Stimulated activated memory B cell treated with anti-CD40 and anti-IgM and Interleukin-4, amounts not matched to agents 10 μg/mL and 1 μg/mL and 100 μg/mL, for 72 hours (primary cell): ENCODE measurements around the gene BRIP1.
A peak's percentile ranks its signal among the peaks of the same experiment; 100 is the strongest.
"Not testable (repeated sequence)": the region's sequence is repeated elsewhere in the genome, so short reads cannot be mapped to it uniquely, and the experiment has no call there.

Experiments used
- ATAC-seq: fragments of 150-1000 bp; cut with Tn5 transposase; 2 replicates; pipeline ENCODE4 v1.10.0; 2021
- H3K27ac Mint-ChIP-seq: one replicate; pipeline ENCODE4 v1.8.0; 2022; ENCODE audit warnings: mild to moderate bottlenecking, mixed read lengths
- H3K27me3 Mint-ChIP-seq: one replicate; pipeline ENCODE4 v1.8.0; 2022; ENCODE audit warnings: mixed read lengths
- H3K36me3 Mint-ChIP-seq: one replicate; pipeline ENCODE4 v1.8.0; 2022; ENCODE audit warnings: mixed read lengths
- H3K4me1 Mint-ChIP-seq: one replicate; pipeline ENCODE4 v1.8.0; 2022; ENCODE audit warnings: mixed read lengths
- H3K4me3 Mint-ChIP-seq: one replicate; pipeline ENCODE4 v1.8.0; 2022; ENCODE audit warnings: mild to moderate bottlenecking, moderate library complexity, mixed read lengths
- H3K9me3 Mint-ChIP-seq: one replicate; pipeline ENCODE4 v1.8.0; 2022; ENCODE audit warnings: mixed read lengths

Gene BRIP1

DNA sequence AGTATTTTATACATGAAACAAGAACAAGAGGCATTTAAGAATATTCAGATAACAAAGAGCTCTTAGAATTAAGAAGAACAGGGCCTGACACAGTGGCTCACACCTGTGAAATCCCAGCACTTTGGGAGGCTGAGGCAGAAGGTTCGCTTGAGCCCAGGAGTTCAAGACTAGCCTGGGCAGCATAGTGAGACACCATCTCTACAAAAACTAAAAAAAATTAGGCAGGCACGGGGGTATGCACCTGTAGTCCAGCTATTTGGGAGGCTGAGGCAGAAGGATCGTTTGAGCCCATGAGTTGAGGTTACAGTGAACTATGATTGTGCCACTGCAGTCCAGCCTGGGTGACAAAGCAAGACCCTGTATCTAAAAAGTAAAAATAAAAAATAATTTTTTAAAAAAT lies 12.5 kb upstream of the BRIP1 start:
- no peaks in the 10 kb centered on the region for H3K27me3 Mint-ChIP-seq
- H3K27ac Mint-ChIP-seq = no peak overlapping the region
- no peak overlapping the region for H3K4me3 Mint-ChIP-seq
- peaks cover 30% of the 10 kb centered on the region for H3K36me3 Mint-ChIP-seq
- no peak for ATAC-seq
- H3K4me1 Mint-ChIP-seq = no peaks in the 10 kb centered on the region
- no peaks in the 10 kb centered on the region for H3K9me3 Mint-ChIP-seq

DNA sequence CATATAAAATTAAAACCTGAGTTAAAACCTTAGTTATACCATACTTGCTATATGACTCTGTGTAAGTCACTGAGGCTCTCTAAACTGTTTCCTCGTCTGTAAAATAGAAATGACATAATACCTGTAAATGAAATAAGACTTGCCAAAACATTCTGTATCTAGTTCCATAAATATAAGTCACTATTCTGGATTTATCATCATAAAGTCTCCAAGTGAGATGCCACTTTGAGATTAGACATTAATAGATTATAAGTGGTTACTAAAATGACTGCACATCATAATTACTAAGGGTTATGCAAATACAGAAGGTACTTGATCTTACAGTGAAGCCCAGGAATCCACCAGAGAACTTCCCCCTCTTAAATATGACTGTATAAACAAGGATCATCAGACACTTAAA lies 12.0 kb upstream of the BRIP1 start:
- no peak for ATAC-seq
- H3K36me3 Mint-ChIP-seq = peaks cover 29% of the 10 kb centered on the region
- no peaks in the 10 kb centered on the region for H3K27me3 Mint-ChIP-seq
- H3K27ac Mint-ChIP-seq = no peak overlapping the region
- no peaks in the 10 kb centered on the region for H3K4me1 Mint-ChIP-seq
- H3K4me3 Mint-ChIP-seq = no peak overlapping the region
- H3K9me3 Mint-ChIP-seq = no peaks in the 10 kb centered on the region

DNA sequence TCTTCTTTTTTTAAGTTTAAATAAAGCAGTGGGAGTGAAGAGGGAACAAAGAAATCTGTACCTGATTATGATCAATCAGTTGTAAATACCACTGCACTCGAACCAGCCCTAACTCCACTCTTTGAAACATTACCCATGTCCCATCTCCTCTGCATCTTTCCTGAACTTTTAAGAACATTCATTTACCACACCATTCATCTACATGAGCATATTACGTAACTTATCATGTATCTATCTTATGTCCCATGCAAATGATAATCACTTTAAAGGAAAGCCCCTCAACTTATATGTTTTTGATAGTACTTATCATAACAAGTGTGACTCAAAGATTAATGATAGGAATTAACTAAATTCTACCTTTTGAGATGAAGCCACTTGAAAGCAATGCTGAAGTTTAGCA lies 10.7 kb upstream of the BRIP1 start:
- no peak for ATAC-seq
- Mint-ChIP-seq H3K27me3 (no peaks in the 10 kb centered on the region), H3K4me3 (no peak overlapping the region), H3K9me3 (no peaks in the 10 kb centered on the region), H3K27ac (no peak overlapping the region), H3K4me1 (no peaks in the 10 kb centered on the region), H3K36me3 (peaks cover 35% of the 10 kb centered on the region)

DNA sequence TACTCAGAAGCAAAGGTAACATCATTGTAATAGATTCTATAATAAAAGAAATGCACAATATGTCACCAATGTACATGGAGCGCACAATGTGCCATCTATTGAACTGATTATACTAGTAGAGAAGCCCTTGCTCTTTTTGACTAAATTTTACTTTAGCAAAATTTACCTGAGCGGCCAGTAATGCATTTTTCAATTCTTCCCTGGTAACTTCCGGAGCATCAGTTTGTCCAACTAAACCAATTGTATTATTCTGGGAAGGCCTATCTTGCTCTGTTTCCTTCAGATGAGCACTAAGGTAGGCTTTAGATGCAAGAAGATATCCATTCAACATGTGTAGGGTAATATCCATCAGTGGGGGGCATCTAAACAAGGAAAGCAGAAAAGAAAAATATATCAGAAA lies 8.8 kb upstream of the BRIP1 start:
- H3K4me3 Mint-ChIP-seq = no peak overlapping the region
- ATAC-seq = no peak
- no peaks in the 10 kb centered on the region for H3K9me3 Mint-ChIP-seq
- no peaks in the 10 kb centered on the region for H3K27me3 Mint-ChIP-seq
- peaks cover 35% of the 10 kb centered on the region for H3K36me3 Mint-ChIP-seq
- H3K27ac Mint-ChIP-seq = no peak overlapping the region
- no peaks in the 10 kb centered on the region for H3K4me1 Mint-ChIP-seq

DNA sequence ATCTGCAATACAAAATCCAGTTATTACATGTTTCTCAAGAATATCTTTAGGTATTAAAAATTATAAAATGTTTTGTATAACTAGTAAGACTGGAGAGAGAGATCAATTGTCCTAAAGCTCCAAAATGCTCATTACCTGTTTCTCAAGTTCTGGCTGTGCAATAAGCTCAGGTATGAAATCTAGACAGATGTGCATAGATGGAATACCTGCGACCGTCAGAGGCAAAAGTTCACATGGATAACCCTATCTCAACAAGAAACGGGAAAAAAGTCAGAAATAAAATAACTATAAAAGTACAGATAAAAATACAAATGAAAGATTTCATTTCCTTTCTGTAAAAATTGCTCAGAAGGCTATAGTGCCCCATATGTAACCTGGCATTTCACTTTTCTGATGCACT lies 5.8 kb upstream of the BRIP1 start:
- Mint-ChIP-seq H3K27me3 (no peaks in the 10 kb centered on the region), H3K4me3 (no peak overlapping the region), H3K9me3 (no peaks in the 10 kb centered on the region), H3K27ac (no peak overlapping the region), H3K4me1 (no peaks in the 10 kb centered on the region), H3K36me3 (peaks cover 28% of the 10 kb centered on the region)
- no peak for ATAC-seq

DNA sequence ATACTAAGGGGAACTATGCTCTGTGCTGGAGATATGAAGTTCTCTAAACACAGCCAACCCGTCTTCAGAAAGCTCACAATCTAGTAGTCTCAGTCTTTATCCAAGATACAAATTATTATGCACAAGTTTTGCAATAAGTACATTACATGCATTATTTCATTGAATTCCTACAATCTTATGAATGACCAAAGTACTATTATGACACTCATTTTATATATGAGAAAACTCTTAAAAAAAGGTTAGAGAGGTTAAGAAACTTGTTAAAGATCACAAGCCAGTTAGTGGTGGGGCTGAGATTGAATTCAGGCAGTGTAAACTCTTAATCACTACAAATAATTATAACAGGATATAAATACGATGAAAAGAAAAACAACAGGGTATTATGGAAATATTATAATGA lies 4.7 kb upstream of the BRIP1 start:
- no peaks in the 10 kb centered on the region for H3K9me3 Mint-ChIP-seq
- ATAC-seq = no peak

DNA sequence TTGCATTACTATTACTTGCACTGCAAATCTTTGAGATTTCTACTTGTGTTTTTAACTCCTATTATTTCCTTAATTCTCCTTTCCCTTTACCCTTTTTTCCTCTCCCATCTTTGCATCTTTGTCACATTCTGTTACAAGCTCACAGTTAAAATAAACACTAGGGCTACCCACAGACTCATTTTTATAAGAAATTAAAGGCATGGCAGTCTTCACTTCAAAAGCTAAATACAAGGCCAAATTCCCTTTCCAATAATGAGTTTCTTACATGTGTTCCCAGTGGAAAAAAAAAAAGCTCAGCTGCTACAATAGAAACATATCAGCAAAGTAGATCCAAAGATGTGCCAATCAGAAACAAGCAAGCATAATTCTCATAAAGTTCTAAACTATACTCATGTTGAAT lies 3.7 kb upstream of the BRIP1 start:
- Mint-ChIP-seq H3K4me3 (no peak overlapping the region), H3K9me3 (no peaks in the 10 kb centered on the region), H3K4me1 (peaks cover 9% of the 10 kb centered on the region), H3K27me3 (no peaks in the 10 kb centered on the region), H3K36me3 (peaks cover 21% of the 10 kb centered on the region), H3K27ac (no peak overlapping the region)
- ATAC-seq = no peak

More for the DNA sequence above, 4.7 kb upstream of the BRIP1 start:
- H3K27me3 Mint-ChIP-seq = no peaks in the 10 kb centered on the region
- peaks cover 2% of the 10 kb centered on the region for H3K4me1 Mint-ChIP-seq
- no peak overlapping the region for H3K27ac Mint-ChIP-seq
- H3K4me3 Mint-ChIP-seq = no peak overlapping the region
- peaks cover 21% of the 10 kb centered on the region for H3K36me3 Mint-ChIP-seq

DNA sequence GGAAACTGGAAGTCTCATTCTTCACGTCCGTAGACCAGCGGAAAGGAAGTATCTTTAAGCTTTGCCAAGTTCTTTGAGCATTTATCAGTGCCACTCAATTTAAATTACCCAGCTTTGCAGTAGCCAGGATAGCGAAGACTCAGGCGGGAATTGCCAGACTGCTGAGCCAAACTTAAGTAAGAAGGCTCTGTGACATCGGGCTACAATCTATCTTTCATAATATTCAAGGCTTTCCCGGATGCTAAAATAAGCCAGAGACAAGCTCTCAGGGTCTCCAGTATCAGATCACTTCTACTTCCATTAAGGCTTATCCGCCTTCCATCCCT lies 436 bp upstream of the BRIP1 start:
- H3K27ac Mint-ChIP-seq = peak overlapping the region; percentile 79
- no peaks in the 10 kb centered on the region for H3K27me3 Mint-ChIP-seq
- H3K4me1 Mint-ChIP-seq = peaks cover 9% of the 10 kb centered on the region
- peak overlapping the region; percentile 96 for H3K4me3 Mint-ChIP-seq
- H3K9me3 Mint-ChIP-seq = no peaks in the 10 kb centered on the region
- ATAC-seq = peak; percentile 34
- H3K36me3 Mint-ChIP-seq = peaks cover 6% of the 10 kb centered on the region

DNA sequence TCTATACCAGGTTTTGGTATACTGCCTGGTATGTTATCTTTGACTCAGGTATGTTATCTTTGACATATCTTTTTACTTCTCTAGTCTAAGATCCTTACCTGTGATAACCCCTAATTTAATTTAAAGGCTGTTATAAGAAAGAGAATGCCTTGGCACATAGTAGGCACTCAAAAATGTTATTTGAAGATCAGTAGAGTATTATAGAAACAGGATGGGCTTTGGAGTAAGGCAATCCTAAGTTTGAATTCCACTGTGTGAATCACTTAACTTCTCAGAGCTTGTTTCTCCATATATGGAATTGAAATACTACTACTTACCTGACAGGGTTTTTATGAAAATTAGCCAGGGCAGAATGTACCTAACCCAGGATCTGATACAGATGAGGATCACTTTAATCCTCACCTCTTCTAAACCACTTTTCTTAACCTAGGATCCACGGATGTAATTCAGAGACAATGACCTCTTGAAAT lies 1.2 kb downstream of the BRIP1 start:
- ATAC-seq = no peak
- H3K27me3 Mint-ChIP-seq = no peaks in the 10 kb centered on the region
- peaks cover 5% of the 10 kb centered on the region for H3K36me3 Mint-ChIP-seq
- H3K27ac Mint-ChIP-seq = peak overlapping the region; percentile 79
- peak overlapping the region; percentile 96 for H3K4me3 Mint-ChIP-seq
- peaks cover 9% of the 10 kb centered on the region for H3K4me1 Mint-ChIP-seq
- no peaks in the 10 kb centered on the region for H3K9me3 Mint-ChIP-seq

DNA sequence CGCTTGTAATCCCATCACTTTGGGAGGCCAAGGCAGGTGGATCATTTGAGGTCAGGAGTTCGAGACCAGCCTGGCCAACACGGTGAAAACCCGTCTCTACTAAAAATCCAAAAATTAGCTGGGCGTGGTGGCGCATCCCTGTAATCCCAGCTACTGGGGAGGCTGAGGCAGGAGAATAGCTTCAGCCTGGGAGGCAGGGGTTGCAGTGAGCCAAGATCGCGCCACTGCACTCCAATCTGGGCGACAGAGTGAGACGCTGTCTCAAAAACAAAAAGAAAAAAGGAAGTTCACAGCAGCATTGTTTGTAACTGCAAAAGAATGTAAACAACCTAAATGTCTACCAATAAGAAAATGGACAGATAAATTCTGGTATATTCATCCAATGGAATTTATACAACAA lies 2.9 kb downstream of the BRIP1 start:
- H3K4me1 Mint-ChIP-seq, ATAC-seq, H3K27ac Mint-ChIP-seq, H3K36me3 Mint-ChIP-seq, H3K27me3 Mint-ChIP-seq, H3K4me3 Mint-ChIP-seq, H3K9me3 Mint-ChIP-seq: not testable (repeated sequence)

DNA sequence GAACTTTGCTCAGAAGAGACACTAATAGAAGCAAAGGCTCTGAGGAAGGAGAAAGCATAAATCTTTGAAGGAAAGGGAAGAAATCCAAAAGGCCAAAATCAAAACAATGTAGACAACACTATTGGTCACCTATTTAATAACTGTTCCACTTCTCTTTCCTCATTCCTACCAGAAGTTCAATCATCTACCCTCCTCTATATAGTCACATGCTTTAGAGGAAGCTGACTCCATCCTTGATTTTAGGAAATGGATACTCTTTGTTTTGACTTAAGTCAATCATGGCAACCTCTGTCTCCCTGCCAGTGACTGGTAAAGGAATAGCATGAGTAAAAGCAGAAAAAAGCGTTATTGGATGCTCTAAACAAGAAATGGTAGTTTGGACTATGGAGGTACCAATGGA lies 7.3 kb downstream of the BRIP1 start:
- Mint-ChIP-seq H3K4me1 (no peaks in the 10 kb centered on the region), H3K4me3 (no peak overlapping the region), H3K9me3 (no peaks in the 10 kb centered on the region), H3K27me3 (no peaks in the 10 kb centered on the region), H3K27ac (no peak overlapping the region), H3K36me3 (peaks cover 19% of the 10 kb centered on the region)
- no peak for ATAC-seq

DNA sequence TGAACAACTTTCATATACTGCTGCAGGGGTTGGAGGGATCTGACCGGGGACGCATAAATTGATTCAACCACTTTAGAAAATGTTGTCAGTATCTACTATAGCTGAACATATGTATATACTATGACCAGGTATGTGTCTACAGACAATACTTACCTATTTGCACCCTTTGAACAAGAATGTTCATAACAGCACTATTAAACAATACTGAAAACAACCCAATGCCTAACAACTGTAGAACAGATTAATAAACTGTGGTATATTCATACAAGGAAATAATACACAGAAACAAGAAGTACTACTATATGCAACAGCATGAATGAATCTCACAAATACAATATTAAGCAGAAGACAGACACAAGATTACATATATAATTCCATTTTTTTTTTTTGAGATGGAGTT lies 10.5 kb downstream of the BRIP1 start:
- Mint-ChIP-seq H3K36me3 (peaks cover 19% of the 10 kb centered on the region), H3K4me3 (no peak overlapping the region), H3K9me3 (no peaks in the 10 kb centered on the region), H3K27ac (no peak overlapping the region), H3K4me1 (no peaks in the 10 kb centered on the region), H3K27me3 (no peaks in the 10 kb centered on the region)
- no peak for ATAC-seq

DNA sequence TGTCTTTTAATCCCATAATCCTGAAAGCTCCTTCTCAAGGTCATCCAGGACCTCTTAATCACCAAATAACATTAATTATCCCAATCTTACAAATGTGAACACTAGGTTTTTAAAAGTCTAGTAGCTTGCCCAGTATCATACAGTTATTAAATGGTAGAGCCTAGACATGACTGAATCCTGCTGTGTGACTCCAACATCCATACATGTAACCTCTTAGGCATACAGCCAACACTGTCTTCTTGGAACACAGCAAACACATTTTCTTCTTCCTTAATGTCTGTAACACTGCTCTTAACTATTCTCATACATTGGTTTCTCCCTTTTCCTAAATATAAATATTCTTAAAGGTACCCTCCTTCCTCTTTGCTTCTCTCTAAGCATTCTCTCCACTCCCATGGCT lies 13.7 kb downstream of the BRIP1 start:
- Mint-ChIP-seq H3K27ac (no peak overlapping the region), H3K27me3 (no peaks in the 10 kb centered on the region), H3K4me1 (no peaks in the 10 kb centered on the region), H3K9me3 (no peaks in the 10 kb centered on the region), H3K4me3 (no peak overlapping the region), H3K36me3 (peaks cover 10% of the 10 kb centered on the region)
- ATAC-seq = no peak

DNA sequence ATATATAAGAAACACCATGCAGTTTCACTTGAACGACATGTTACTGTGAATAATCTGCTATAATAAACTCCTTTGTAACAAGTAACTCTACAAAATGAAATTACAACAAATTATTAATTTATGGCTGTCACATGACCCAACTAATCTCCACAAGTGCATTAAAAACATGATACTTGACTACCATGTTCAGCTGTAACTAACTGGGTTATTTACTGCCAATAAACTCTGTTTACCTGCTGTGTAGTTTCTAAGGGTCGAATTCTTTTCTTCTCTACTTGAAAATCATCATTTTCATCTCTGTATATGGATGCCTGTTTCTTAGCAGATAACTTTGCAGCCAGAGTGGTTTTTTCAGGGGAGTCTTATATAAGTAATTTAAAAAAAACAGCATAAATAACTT lies 14.4 kb downstream of the BRIP1 start:
- no peak overlapping the region for H3K27ac Mint-ChIP-seq
- no peaks in the 10 kb centered on the region for H3K4me1 Mint-ChIP-seq
- H3K36me3 Mint-ChIP-seq = peaks cover 9% of the 10 kb centered on the region
- ATAC-seq = no peak
- no peak overlapping the region for H3K4me3 Mint-ChIP-seq
- H3K27me3 Mint-ChIP-seq = no peaks in the 10 kb centered on the region
- H3K9me3 Mint-ChIP-seq = no peaks in the 10 kb centered on the region

DNA sequence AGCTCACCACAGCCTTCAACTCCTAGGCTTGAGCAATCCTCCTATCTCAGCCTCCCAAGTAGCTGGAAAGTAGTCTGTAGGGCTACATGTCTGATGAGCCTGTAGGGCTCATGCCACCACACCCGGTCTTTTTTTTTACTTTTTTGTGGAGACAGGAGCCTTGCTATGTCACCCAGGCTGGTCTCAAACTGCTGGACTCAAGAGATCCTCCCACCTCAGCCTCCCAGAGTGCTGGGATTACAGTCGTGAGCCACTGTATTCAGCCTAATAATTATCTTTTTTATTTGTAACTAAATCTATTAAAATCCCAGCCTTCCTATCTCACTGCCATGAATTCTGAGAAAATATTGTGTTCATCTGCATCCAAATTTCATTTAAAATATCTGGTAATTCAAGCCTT lies 15.1 kb downstream of the BRIP1 start:
- Mint-ChIP-seq H3K9me3 (no peaks in the 10 kb centered on the region), H3K36me3 (peaks cover 15% of the 10 kb centered on the region), H3K27me3 (no peaks in the 10 kb centered on the region), H3K27ac (no peak overlapping the region), H3K4me3 (no peak overlapping the region), H3K4me1 (no peaks in the 10 kb centered on the region)
- ATAC-seq = no peak

DNA sequence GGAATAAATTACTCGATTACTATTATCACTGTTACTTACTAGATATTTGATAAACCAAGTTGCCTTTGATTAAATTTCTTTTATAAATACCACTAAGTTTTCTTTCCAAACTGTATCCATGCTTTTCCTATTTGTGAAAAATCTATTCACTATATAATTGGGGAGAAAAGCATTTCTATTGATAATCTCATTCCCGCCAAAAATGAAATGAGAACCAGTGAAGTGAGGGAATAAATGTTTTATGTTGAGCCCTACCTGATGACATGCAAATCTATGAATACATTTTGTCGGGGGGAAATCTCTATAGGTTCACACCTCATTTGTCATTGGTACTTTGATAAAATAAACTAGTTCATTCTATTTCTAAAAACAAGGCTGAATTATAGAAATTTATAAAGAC lies 15.7 kb downstream of the BRIP1 start:
- Mint-ChIP-seq H3K9me3 (no peaks in the 10 kb centered on the region), H3K4me3 (no peak overlapping the region), H3K36me3 (peaks cover 15% of the 10 kb centered on the region), H3K27ac (no peak overlapping the region), H3K4me1 (no peaks in the 10 kb centered on the region), H3K27me3 (no peaks in the 10 kb centered on the region)
- ATAC-seq = no peak

DNA sequence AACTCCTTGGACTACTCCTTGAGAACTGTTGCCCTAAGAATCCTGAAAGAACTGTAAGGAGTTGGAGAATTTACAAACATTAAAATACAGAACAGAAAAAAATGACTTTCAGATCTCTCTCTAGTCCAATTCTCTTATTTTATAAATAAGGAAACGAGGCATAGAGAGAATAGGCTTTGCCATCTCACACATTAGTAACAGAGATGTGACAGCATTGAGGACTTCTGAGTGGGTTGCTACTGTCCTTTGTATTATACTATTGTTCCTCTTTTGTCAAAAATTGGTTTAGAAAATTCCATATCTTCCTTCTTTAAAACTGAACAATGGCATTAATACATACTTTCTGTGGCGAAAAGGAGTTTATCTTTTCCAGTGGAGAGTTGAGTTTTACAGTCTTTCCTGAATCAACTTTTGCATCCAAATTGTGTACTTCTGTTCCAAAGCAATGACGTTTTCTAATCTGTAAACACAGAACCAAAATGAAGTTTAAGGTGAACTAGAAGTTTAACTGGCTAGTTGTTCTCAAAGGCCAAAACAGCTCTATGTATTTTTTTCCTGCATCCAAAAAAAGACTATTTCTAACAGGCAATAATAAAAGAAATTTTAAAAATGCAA lies 16.5 kb downstream of the BRIP1 start:
- no peak for ATAC-seq
- Mint-ChIP-seq H3K27ac (no peak overlapping the region), H3K27me3 (no peaks in the 10 kb centered on the region), H3K4me1 (no peaks in the 10 kb centered on the region), H3K9me3 (no peaks in the 10 kb centered on the region), H3K4me3 (no peak overlapping the region), H3K36me3 (peaks cover 16% of the 10 kb centered on the region)
